Eye (tissue), 1 donor: Measurements from ENCODE around the gene DMRTB1.

Experiments used
- DNase-seq: peaks from one replicate; pipeline ENCODE4 v3.0.0-alpha.2; 2015

Gene DMRTB1

DNA sequence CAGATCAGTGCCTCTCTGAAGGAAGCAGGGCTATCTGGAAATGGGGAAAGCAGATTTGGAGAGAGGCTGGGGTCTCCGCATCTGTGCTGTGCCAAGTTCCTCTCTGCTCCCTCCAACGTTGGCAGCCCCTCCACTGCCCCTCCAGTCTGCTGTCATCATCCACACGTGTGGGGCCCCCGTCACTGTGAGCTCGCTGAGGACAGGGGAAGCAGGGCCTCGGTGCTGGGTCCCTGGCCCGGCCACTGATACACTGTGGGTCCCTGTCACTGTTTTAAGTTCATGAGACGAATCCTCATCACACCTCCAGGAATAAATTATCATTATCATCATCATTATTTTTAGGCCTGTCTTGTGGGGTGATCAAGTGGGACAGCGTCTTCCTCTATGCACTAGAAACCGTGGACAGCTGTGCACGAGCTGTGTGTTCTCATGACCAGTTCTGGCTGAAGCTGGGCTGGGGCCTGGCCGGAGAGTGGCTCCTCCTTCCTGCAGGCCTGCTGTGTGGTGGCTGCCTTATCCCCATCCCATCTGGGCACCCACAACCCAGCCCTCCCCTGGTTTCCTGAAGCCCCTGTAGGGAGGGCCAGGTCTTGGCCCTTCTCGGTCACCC lies 52.2 kb downstream of the DMRTB1 start:
- DNase-seq, result no peak

DNA sequence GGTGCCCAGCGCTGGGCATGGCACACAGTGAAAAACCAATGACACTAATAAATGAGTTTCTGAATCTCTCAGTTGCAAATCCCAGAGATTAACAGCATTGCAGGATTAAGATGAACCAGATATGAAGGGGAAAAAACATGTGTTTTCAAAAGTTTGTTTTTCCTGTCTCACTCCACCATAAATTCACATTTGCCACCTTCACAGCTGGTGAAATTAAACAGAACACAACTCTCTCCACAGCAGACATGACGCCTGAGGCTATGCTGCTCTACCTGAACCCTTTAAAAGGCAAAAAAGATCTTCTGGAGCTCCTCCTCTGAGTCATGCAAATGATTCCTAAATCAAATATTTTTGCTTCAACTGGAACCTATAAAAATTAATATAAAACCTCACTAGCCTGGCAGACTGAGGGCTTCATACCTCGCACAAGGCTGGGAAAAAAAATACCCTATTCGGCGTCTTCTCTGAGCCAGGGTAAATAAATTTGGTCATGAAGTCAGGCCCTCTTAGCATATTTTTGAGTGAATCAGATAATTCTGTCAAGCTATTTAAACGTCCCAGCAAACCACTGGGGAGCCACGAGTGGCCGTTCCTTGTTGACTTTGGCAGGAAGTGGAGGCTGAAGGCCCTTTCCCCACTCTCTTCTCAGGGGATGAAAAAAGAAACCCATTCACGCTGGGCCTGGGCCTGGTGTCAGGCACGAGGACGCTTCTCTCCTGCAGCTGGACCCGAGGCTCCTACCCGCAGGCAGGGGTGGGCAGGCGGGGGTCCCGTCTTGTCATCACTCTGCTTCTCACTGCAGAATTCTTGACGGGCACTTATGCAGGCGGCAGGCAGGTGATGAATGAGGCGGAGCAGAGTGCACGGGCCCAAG lies 53.0 kb downstream of the DMRTB1 start:
- peak; percentile 48 for DNase-seq

DNA sequence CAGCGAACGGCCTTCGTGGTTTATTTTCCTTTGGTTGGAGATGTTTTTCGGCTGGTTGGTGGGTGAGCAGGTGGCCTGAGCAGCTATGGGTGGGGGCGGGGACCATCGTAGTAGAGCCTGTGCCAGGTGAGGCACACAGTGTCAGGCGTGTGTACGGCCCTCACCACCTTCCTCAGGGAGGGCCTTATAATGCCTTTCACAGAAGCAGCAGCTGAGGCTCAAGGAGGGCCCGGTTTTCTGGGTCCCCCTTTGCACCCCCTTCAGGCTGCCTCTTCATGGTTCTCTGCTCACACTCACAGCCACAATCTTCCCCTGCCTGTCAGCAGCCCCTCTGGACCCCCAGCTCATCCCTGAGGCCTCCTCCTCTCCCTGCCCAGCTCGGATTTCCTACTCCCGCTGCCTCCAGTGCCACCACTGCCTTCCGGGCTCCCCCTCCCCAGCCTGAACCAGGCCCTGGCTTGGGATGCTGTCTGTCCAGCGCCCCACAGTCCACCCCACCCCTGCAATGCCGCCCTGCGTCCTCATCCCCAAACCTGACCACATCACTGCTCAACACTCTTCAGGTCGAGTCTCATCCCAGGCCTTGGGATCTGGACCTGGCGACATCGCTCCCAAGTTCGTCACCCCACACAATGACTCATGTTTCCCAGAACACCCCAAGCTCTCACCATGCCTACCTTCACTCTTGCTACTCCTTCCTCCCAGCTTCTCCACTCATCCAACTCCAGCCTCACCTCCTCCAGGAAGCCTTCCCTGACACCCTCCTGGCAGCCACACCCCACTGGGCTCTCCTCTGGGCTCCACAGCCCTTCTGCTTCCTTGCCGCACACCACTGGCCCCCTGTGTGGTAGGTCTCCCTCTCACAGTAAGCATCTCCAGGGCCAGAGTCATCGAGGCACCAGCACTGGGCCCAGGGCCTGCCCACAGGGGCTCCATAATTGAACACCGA lies 53.9 kb downstream of the DMRTB1 start:
- DNase-seq, result no peak

DNA sequence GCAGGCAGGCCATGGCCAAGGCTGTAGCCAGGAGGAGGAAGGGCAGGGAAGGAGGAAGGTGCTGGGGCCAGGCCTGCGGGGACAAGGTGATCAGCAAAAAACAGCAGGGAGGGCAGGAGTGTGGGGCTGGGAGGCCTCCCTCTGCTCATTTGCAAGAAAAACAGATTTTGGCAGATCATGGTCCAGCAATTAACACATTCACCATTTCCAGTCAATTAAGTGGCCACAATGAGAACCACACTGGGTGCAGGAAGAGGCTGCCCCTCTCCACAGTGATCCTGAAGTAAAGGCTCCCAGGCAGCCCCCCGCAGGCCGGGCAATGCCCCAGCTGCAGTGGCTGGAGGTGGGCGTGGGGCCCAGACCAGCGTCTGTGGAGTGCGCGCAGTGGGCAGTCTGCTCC lies 54.6 kb downstream of the DMRTB1 start:
- DNase-seq, result no peak

DNA sequence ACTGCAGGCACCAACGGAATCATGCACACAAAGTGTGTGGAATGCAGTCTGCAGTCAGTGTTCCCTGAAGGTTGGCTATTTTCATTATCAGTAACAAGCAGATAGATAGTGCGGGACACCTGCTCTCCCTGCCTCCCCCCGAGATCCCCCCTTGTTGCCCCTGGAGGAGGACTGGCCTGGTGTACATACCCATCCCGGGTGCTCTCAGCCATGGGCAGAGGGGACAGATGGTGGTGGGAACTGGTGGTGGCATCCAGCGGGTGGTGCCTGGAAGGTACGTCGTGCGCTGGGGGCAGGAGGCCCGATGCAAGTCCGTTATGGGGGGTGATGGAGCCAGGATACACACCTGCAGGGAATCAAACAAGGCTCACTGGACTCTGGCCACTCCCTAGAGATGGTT lies 55.2 kb downstream of the DMRTB1 start:
- no peak for DNase-seq

DNA sequence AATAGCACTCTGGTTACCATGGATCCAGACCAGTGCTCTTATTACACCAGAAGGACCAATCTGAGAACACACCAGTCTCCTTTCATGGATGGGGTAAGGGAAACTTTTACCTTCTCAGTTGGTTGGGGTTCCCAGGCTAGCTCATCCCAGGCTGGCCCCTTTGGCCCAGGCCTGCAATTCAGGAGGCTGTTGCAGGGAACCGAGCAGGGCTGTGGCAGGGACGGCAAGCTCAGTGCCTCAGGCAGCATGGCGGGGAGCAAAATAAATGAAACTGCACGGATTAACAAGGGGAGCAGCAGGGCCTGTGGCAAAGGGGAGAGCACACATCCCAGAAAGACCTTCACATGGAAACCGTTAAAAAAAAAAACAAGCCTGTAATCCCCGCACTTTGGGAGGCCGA lies 57.0 kb downstream of the DMRTB1 start:
- no peak for DNase-seq
